ENCODE results near the gene FNTB. TPM values are rescaled to one million over a fixed set of nuclear protein-coding genes. Genes with fewer than 3 reads are reported as not detected.
A peak's percentile ranks its signal among the peaks of the same experiment; 100 is the strongest.

Gene FNTB
- total and polyA plus RNA-seq, 8 donors: 4.6 to 9.5 (median 6.7) TPM

GRCh38 chr14:65074449-65075150 lies 87.9 kb downstream of the FNTB start:
- no peak for FAIRE-seq

DNA sequence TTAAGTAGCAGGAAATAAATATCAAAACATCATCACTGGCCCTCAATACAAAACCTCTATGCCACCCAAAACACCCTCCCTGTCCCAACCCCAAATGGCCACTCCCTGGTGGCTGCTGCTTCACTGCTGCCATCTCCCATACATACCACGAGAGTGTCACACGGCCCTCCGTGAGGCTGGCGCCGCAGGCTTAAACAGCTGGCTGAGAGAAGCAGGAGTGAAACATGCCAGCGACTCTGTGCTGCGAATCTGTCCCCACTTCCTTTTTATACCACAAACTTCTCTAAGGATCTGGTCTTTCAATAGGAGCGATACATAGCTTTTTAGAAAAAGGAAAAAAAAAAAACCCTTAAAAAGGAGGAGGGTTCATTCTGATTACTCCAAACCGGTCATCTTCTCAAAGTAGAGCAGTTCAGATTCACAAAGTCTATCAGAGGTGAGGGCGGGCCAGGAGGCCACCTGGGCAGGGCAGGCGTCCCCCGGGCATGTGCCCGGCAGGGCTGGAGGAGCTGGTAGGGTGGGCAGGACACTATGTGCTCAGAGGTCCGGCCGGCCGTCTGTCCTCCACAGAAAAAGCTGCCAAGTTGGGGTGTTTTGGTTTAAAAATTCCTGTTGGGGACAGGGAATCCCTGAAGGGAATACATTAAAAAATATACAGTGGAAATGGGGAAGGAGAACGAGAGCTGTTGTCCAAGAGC lies 89.1 kb downstream of the FNTB start:
- DNase-seq (no peak), FAIRE-seq (no peak), ATAC-seq (peak in 1 of 4 donors; percentile 37)
- H3K27me3 ChIP-seq: no peaks in the 10 kb centered on the region
- no peak overlapping the region for H3K27ac ChIP-seq
- H3K9me3 ChIP-seq: no peaks in the 10 kb centered on the region
- intact Hi-C loops (cut with DNase I): no loop called here
- peaks cover 0 to 15% (median 0%) of the 10 kb centered on the region in 3 donors for H3K4me1 ChIP-seq
- 91 to 96% methylated on average over 17 of the region's 17 CpGs for WGBS, 2 donors
- H3K4me3 ChIP-seq: no peak overlapping the region
- H3K36me3 ChIP-seq: peaks cover 0 to 24% (median 18%) of the 10 kb centered on the region in 3 donors
- TF ChIP-seq, protein P1, sequence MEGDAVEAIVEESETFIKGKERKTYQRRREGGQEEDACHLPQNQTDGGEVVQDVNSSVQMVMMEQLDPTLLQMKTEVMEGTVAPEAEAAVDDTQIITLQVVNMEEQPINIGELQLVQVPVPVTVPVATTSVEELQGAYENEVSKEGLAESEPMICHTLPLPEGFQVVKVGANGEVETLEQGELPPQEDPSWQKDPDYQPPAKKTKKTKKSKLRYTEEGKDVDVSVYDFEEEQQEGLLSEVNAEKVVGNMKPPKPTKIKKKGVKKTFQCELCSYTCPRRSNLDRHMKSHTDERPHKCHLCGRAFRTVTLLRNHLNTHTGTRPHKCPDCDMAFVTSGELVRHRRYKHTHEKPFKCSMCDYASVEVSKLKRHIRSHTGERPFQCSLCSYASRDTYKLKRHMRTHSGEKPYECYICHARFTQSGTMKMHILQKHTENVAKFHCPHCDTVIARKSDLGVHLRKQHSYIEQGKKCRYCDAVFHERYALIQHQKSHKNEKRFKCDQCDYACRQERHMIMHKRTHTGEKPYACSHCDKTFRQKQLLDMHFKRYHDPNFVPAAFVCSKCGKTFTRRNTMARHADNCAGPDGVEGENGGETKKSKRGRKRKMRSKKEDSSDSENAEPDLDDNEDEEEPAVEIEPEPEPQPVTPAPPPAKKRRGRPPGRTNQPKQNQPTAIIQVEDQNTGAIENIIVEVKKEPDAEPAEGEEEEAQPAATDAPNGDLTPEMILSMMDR (IDR thresholded peaks at IDR 0.05): no peak

More at GRCh38 chr14:65074449-65075150, 87.9 kb downstream of the FNTB start:
- Histone ChIP-seq H3K4me3 (no peak overlapping the region), H3K36me3 (peaks cover 0 to 24% (median 18%) of the 10 kb centered on the region in 3 donors), H3K4me1 (peaks cover 7 to 26% (median 7%) of the 10 kb centered on the region in 3 donors), H3K27me3 (no peaks in the 10 kb centered on the region), H3K27ac (peak overlapping the region in 1 of 4 donors; percentile 42), H3K9me3 (no peaks in the 10 kb centered on the region)
- TF ChIP-seq, protein P1 (IDR thresholded peaks at IDR 0.05): no peak
- intact Hi-C loops (cut with DNase I): no loop called here
- WGBS, 2 donors: 49 to 51% methylated on average over 3 of the region's 3 CpGs
- ATAC-seq: peak in 1 of 4 donors; percentile 9
- no peak for DNase-seq

GRCh38 chr14:65077318-65077717 lies 90.6 kb downstream of the FNTB start:
- TF ChIP-seq, protein P1 (IDR thresholded peaks at IDR 0.05): no peak
- ATAC-seq (no peak), DNase-seq (no peak), FAIRE-seq (no peak)
- no peak overlapping the region for H3K27ac ChIP-seq
- H3K9me3 ChIP-seq: no peaks in the 10 kb centered on the region
- 97% methylated on average over 2 of the region's 2 CpGs for WGBS, 2 donors
- peaks cover 0 to 19% (median 0%) of the 10 kb centered on the region in 3 donors for H3K4me1 ChIP-seq
- intact Hi-C loops (cut with DNase I): no loop called here
- no peaks in the 10 kb centered on the region for H3K27me3 ChIP-seq
- no peak overlapping the region for H3K4me3 ChIP-seq
- peaks cover 0 to 24% (median 18%) of the 10 kb centered on the region in 3 donors for H3K36me3 ChIP-seq

GRCh38 chr14:65079201-65079600 lies 92.5 kb downstream of the FNTB start:
- no peak for DNase-seq
- H3K27me3 ChIP-seq: no peaks in the 10 kb centered on the region
- no peak for ATAC-seq
- H3K36me3 ChIP-seq: peaks cover 0 to 24% (median 18%) of the 10 kb centered on the region in 3 donors
- H3K4me3 ChIP-seq: no peak overlapping the region
- peaks cover 0 to 16% (median 0%) of the 10 kb centered on the region in 3 donors for H3K4me1 ChIP-seq
- no peak overlapping the region for H3K27ac ChIP-seq
- H3K9me3 ChIP-seq: no peaks in the 10 kb centered on the region
- intact Hi-C loops (cut with DNase I): no loop called here
- TF ChIP-seq, protein P1 (IDR thresholded peaks at IDR 0.05): no peak
- no peak for FAIRE-seq
- 91 to 94% methylated on average over 6 of the region's 6 CpGs for WGBS, 2 donors

Measured in pancreas (tissue), 10 donors.